Peyer's patch (tissue), 4 donors: Measurements from ENCODE around the gene DEGS2. TPM values are rescaled to one million over a fixed set of nuclear protein-coding genes. Genes with fewer than 3 reads are reported as not detected.

ENCODE experiments used
- DNase-seq, 3 donors: peaks; one replicate each; pipeline ENCODE4 v3.0.0-alpha.2; 2017 to 2019
- H3K27ac ChIP-seq, 4 donors: fragments of 200-600 bp; sonication (generic); one replicate each; pipeline ENCODE4 v1.5.1; 2016 to 2019
- H3K27me3 ChIP-seq, 2 donors: fragments of 200-600 bp; sonication (generic); one replicate each; pipeline ENCODE4 v1.5.1; 2019
- H3K36me3 ChIP-seq, 3 donors: fragments of 200-600 bp; sonication (generic); one replicate each; pipeline ENCODE4 v1.5.1; 2016 to 2019
- H3K4me1 ChIP-seq, 4 donors: fragments of 200-600 bp; sonication (generic); one replicate each; pipeline ENCODE4 v1.5.1; 2016 to 2019
- H3K4me3 ChIP-seq, 4 donors: fragments of 200-600 bp; sonication (generic); 1 replicate in 3 of 4; 2 replicates in 1 of 4; pipeline ENCODE4 v1.5.1; 2016 to 2019; ENCODE audit warnings: mild to moderate bottlenecking in 1 of 4
- H3K9me3 ChIP-seq, 4 donors: fragments of 200-600 bp; sonication (generic); one replicate each; pipeline ENCODE4 v1.5.1; 2016 to 2019; ENCODE audit warnings: mild to moderate bottlenecking in 1 of 4
- POLR2A ChIP-seq, 2 donors: fragments of 450-650 bp; IDR thresholded peaks; one replicate each; pipeline ENCODE4 v1.5.1; 2017; ENCODE audit warnings: antibody characterized with exemption in 2 of 2, mild to moderate bottlenecking in 2 of 2, moderate library complexity in 2 of 2
- total RNA-seq, 4 donors: library from RNA; depleted of rRNA; stranded (reverse); fragments of >200 nt; gene quantifications; one replicate each; pipeline ENCODE4 v1.1.0, GENCODE V29; 2016
- TF ChIP-seq, protein P1 (sequence below), 6 experiments: fragments of 450-650 bp in 4 of 6; fragments of 200-600 bp in 2 of 6; sonication (generic) in 1 of 6; IDR thresholded peaks; one replicate each; pipeline ENCODE4 v1.5.1; 2017 to 2019; ENCODE audit warnings: antibody characterized with exemption in 6 of 6, mild to moderate bottlenecking in 3 of 6, moderate library complexity in 1 of 6

DEGS2 gene
- total RNA-seq, 4 donors from 2014 or later = 13.2 to 96.5 (median 77.8) TPM

GRCh38 chr14:100150932-100151587 is 8.4 kb downstream of the DEGS2 start:
- no peak for DNase-seq
- peak overlapping the region in 3 of 4 donors; percentile 49 to 75 (median 68) for H3K27ac ChIP-seq
- H3K4me1 ChIP-seq = peaks cover 13 to 71% (median 19%) of the 10 kb centered on the region in 4 donors
- H3K9me3 ChIP-seq = peaks cover 0 to 8% (median 3%) of the 10 kb centered on the region in 4 donors
- no peak overlapping the region for H3K4me3 ChIP-seq
- TF ChIP-seq, protein P1, sequence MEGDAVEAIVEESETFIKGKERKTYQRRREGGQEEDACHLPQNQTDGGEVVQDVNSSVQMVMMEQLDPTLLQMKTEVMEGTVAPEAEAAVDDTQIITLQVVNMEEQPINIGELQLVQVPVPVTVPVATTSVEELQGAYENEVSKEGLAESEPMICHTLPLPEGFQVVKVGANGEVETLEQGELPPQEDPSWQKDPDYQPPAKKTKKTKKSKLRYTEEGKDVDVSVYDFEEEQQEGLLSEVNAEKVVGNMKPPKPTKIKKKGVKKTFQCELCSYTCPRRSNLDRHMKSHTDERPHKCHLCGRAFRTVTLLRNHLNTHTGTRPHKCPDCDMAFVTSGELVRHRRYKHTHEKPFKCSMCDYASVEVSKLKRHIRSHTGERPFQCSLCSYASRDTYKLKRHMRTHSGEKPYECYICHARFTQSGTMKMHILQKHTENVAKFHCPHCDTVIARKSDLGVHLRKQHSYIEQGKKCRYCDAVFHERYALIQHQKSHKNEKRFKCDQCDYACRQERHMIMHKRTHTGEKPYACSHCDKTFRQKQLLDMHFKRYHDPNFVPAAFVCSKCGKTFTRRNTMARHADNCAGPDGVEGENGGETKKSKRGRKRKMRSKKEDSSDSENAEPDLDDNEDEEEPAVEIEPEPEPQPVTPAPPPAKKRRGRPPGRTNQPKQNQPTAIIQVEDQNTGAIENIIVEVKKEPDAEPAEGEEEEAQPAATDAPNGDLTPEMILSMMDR (IDR thresholded peaks at IDR 0.05) = no peak
- no peak for TF ChIP-seq POLR2A (IDR thresholded peaks at IDR 0.05)
- peaks cover 0 to 14% (median 0%) of the 10 kb centered on the region in 3 donors for H3K36me3 ChIP-seq
- H3K27me3 ChIP-seq = no peaks in the 10 kb centered on the region

DNA sequence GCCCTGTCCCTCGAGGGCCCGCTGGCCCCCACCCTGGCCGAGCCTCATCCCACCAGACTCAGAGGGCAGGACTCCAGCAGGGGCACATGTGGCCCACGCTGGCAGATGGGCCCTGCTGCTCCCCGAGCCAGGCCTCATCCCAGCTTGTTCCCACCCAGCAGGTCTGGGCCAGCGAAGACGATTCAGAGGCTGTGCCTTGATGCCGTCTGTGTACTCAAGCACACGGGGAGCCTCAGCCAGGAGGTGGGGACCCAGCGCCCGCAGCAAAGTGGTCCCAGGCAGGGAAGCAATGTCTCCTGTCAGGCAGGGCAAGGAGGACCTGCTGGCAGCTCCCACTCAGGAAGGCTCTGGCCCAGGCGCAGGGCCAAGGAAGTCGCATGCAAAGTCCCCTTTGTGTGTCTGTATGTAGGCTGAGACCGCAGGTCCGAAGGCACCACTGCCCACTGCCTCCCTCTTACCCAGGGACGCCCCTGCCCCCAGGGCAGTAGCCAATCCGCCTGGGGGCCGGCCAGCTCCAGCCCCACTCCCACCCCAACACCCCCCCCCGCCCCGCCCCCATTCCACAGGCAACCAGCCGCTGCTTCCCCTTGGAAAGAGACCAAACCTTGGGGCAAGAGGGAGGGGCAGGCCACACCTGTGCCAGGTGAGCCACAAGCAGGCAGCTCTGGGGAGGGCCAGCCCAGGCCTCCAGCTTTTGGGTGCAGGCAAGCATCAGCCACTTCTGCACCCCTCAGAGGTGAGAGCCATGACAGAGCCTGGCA is 9.4 kb downstream of the DEGS2 start:
- peaks cover 0 to 6% (median 3%) of the 10 kb centered on the region in 4 donors for H3K9me3 ChIP-seq
- no peak overlapping the region for H3K4me3 ChIP-seq
- H3K27ac ChIP-seq = peak overlapping the region in 3 of 4 donors; percentile 49 to 75 (median 68)
- peak in 1 of 3 donors; percentile 77 for DNase-seq
- TF ChIP-seq, protein P1 (IDR thresholded peaks at IDR 0.05) = no peak
- no peak for TF ChIP-seq POLR2A (IDR thresholded peaks at IDR 0.05)
- H3K36me3 ChIP-seq = peaks cover 0 to 14% (median 0%) of the 10 kb centered on the region in 3 donors
- peaks cover 13 to 69% (median 26%) of the 10 kb centered on the region in 4 donors for H3K4me1 ChIP-seq
- no peaks in the 10 kb centered on the region for H3K27me3 ChIP-seq

DNA sequence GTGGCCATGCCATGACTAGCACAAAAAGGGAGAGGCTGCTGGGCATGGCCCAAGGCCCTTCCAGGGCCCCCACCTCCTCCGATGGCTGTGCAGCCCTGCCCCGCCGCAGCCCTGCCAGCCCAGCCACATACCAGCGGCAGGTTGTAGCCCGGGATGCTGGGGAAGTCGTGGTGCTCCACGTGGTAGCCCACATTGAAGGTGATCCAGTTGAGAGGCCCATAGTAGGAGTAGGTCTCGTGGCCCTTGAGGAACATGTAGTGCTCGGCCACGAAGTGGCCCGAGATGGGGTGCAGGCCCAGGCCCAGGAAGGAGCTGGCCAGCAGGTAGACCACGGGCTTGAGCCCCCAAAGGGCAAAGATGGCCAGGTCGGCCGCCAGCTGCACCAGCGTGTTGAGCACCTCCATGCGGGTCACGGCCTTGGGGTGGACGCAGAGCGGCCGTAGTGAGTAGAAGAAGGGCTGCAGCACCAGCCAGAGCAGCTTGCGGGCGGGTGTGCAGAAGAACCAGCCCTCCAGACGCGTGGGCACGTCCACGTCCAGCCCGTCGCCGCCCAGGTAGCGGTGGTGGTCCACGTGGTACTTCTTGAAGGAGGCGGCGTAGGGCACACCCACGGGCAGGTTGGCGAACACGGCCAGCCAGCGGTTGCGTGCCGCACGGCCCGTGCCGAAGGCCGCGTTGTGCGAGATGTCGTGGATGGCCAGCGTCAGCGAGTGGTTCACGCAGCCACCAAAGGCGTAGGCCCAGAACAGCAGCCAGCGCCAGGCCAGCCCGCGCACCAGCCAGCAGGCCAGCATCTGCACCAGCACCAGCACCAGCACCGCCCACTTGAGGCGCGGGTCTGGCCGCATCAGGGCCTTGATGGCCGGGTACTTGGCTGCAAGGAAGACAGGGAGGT is 10.4 kb downstream of the DEGS2 start:
- Histone ChIP-seq H3K4me1 (peaks cover 13 to 78% (median 30%) of the 10 kb centered on the region in 4 donors), H3K27me3 (no peaks in the 10 kb centered on the region), H3K4me3 (no peak overlapping the region), H3K27ac (peak overlapping the region; percentile 76 to 95 (median 88)), H3K9me3 (no peaks in the 10 kb centered on the region), H3K36me3 (peaks cover 0 to 10% (median 0%) of the 10 kb centered on the region in 3 donors)
- no peak for DNase-seq
- TF ChIP-seq, protein P1 (IDR thresholded peaks at IDR 0.05) = no peak
- no peak for TF ChIP-seq POLR2A (IDR thresholded peaks at IDR 0.05)

DNA sequence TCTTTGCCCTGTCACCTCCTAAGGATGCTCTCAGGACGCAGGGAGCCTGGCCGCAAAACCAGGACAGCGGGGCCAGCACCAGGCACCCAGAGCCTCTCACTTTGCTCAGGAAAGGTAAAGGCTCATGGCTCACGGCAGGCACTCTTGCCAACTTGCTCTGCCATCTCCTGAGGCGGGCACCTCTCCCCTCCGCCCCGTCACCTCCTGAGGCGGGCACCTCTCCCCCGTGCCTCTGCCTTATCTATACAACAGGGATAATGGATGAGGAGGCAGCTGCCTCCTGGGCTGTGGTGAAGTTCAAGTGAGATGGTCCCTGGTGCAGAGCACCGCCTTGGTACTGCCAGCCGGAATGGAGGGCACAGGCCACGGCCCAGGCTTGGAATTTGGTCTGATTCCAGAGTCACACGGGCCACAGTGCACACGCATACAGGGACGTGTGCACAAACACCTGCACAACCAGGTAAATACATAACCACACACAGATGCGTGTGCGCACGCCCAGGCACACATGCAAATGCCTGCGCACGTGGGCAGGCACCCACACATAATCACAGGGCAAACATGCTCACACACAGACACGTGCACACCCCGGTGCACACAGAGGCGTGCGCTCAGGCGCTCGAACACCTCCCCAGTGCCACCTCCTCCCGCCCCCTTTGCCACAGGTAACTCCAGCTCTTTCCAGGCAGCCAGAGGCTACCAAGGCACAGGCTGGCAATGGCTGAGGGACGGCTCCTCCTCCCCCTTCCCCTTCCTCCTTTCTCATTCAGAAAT is 11.6 kb downstream of the DEGS2 start:
- no peaks in the 10 kb centered on the region for H3K27me3 ChIP-seq
- H3K9me3 ChIP-seq = no peaks in the 10 kb centered on the region
- H3K27ac ChIP-seq = peak overlapping the region; percentile 76 to 95 (median 88)
- TF ChIP-seq, protein P1 (IDR thresholded peaks at IDR 0.05) = no peak
- TF ChIP-seq POLR2A (IDR thresholded peaks at IDR 0.05) = no peak
- DNase-seq = peak; percentile 73 to 82 (median 77)
- H3K4me3 ChIP-seq = peak overlapping the region in 1 of 4 donors; percentile 10
- peaks cover 0 to 10% (median 0%) of the 10 kb centered on the region in 3 donors for H3K36me3 ChIP-seq
- peaks cover 13 to 90% (median 30%) of the 10 kb centered on the region in 4 donors for H3K4me1 ChIP-seq
